Measurements from ENCODE around the gene NEK5.
A peak's percentile ranks its signal among the peaks of the same experiment; 100 is the strongest.

Gene NEK5

GRCh38 chr13:52127783-52128702 lies 830 bp downstream of the NEK5 start:
- Histone ChIP-seq H3K27ac (no peak overlapping the region), H3K27me3 (replicated peaks) (no peaks in the 10 kb centered on the region), H3K4me3 (ENCODE audit: low read depth, low read length) (peak overlapping the region; percentile 72), H3K36me3 (replicated peaks) (no peaks in the 10 kb centered on the region)
- peak; percentile 48 for DNase-seq
- TF ChIP-seq CTCF (IDR thresholded peaks at IDR 0.05; ENCODE audit: low read depth, low read length, missing control alignments), result peak; percentile 84
- in situ Hi-C loops (cut with HindIII; ENCODE audit: low pct_ligation_motif_present, low sequenced_read_pairs), result no loop called here

- in situ Hi-C loops (cut with HindIII; ENCODE audit: low pct_ligation_motif_present, low sequenced_read_pairs), result no loop called here
- H3K4me3 ChIP-seq (ENCODE audit: low read depth, low read length), result no peak overlapping the region
- no peaks in the 10 kb centered on the region for H3K27me3 ChIP-seq (replicated peaks)
- H3K36me3 ChIP-seq (replicated peaks), result no peaks in the 10 kb centered on the region
- no peak overlapping the region for H3K27ac ChIP-seq
- TF ChIP-seq CTCF (IDR thresholded peaks at IDR 0.05; ENCODE audit: low read depth, low read length, missing control alignments), result no peak
- DNase-seq, result peak; percentile 25
Observed at GRCh38 chr13:52127378-52127777, 1.5 kb downstream of the NEK5 start.

- Histone ChIP-seq H3K27ac (no peak overlapping the region), H3K4me3 (ENCODE audit: low read depth, low read length) (no peak overlapping the region), H3K27me3 (replicated peaks) (no peaks in the 10 kb centered on the region), H3K36me3 (replicated peaks) (no peaks in the 10 kb centered on the region)
- no peak for TF ChIP-seq CTCF (IDR thresholded peaks at IDR 0.05; ENCODE audit: low read depth, low read length, missing control alignments)
- DNase-seq, result no peak
- in situ Hi-C loops (cut with HindIII; ENCODE audit: low pct_ligation_motif_present, low sequenced_read_pairs), result no loop called here
Observed at GRCh38 chr13:52125547-52125946, 3.3 kb downstream of the NEK5 start.

- no peaks in the 10 kb centered on the region for H3K36me3 ChIP-seq (replicated peaks)
- no peak for TF ChIP-seq CTCF (IDR thresholded peaks at IDR 0.05; ENCODE audit: low read depth, low read length, missing control alignments)
- in situ Hi-C loops (cut with HindIII; ENCODE audit: low pct_ligation_motif_present, low sequenced_read_pairs), result no loop called here
- H3K4me3 ChIP-seq (ENCODE audit: low read depth, low read length), result no peak overlapping the region
- no peak overlapping the region for H3K27ac ChIP-seq
- DNase-seq, result no peak
- H3K27me3 ChIP-seq (replicated peaks), result no peaks in the 10 kb centered on the region
Observed at GRCh38 chr13:52118595-52118994, 10.3 kb downstream of the NEK5 start.

- Histone ChIP-seq H3K36me3 (replicated peaks) (no peaks in the 10 kb centered on the region), H3K27me3 (replicated peaks) (no peaks in the 10 kb centered on the region), H3K4me3 (ENCODE audit: low read depth, low read length) (no peak overlapping the region), H3K27ac (no peak overlapping the region)
- DNase-seq, result no peak
- no peak for TF ChIP-seq CTCF (IDR thresholded peaks at IDR 0.05; ENCODE audit: low read depth, low read length, missing control alignments)
- in situ Hi-C loops (cut with HindIII; ENCODE audit: low pct_ligation_motif_present, low sequenced_read_pairs), result no loop called here
Observed at GRCh38 chr13:52118095-52118494, 10.8 kb downstream of the NEK5 start.

Data from brain microvascular endothelial cell (primary cell).